Keratinocyte (primary cell): ENCODE data around the gene MVP.

Source experiments
- EZH2 ChIP-seq: IDR thresholded peaks from one replicate; pipeline ENCODE4 v1.6.1; 2012; ENCODE audit warnings: inconsistent platforms, mild to moderate bottlenecking, low read length, moderate library complexity
- TF ChIP-seq, protein P1 (sequence below), 3 experiments: IDR thresholded peaks in 1 of 3; conservative IDR thresholded peaks in 1 of 3; optimal IDR thresholded peaks in 1 of 3; 2 replicates in 2 of 3; 3 replicates in 1 of 3; pipeline versions ENCODE3 to v1.5.1; 2011; ENCODE audit warnings: low read length in 3 of 3, mild to moderate bottlenecking in 3 of 3, moderate library complexity in 2 of 3, control low read depth in 1 of 3, inconsistent platforms in 1 of 3; ENCODE audit not compliant: insufficient read depth in 2 of 3; ENCODE audit errors: extremely low read depth in 1 of 3

DNA sequence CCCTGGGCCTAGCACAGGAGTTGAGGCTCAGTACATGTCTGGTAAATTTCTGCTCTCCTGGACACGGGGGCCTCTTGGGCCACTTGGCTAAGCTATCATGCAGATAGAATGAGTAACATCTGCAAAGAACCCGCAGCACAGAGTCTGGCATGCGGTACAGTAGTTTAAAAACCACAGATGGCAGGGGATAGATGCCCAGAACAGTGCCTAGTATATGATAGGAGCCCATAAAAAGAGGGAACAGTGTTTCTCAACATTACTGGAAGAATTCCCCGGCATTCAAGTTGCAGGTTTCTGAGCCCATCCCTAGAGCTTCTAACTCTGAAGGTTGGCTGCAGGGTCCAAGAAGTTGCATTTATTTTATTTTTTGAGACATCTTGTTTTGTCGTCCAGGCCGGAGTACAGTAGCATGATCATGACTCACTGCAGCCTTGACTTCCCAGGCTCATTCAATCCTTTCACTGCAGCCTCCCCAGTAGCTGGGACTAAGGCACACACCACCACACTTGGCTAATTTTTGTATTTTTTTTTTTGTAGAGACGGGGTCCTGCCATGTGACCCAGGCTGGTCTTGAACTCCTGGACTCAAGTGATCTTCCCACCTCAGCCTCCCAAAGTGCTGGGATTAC is 37.0 kb downstream of the MVP start:
- TF ChIP-seq, protein P1, sequence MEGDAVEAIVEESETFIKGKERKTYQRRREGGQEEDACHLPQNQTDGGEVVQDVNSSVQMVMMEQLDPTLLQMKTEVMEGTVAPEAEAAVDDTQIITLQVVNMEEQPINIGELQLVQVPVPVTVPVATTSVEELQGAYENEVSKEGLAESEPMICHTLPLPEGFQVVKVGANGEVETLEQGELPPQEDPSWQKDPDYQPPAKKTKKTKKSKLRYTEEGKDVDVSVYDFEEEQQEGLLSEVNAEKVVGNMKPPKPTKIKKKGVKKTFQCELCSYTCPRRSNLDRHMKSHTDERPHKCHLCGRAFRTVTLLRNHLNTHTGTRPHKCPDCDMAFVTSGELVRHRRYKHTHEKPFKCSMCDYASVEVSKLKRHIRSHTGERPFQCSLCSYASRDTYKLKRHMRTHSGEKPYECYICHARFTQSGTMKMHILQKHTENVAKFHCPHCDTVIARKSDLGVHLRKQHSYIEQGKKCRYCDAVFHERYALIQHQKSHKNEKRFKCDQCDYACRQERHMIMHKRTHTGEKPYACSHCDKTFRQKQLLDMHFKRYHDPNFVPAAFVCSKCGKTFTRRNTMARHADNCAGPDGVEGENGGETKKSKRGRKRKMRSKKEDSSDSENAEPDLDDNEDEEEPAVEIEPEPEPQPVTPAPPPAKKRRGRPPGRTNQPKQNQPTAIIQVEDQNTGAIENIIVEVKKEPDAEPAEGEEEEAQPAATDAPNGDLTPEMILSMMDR (optimal IDR thresholded peaks at IDR 0.05 in 1 of 3, IDR thresholded peaks at IDR 0.05 in 1 of 3, conservative IDR thresholded peaks at IDR 0.05 in 1 of 3; ENCODE audit: extremely low read depth in 1 of 3, insufficient read depth in 2 of 3, low read length in 3 of 3) = no peak
- no peak for TF ChIP-seq EZH2
